Testis (tissue), 3 donors: ENCODE measurements around the gene WNT2B. TPM values are rescaled to one million over a fixed set of nuclear protein-coding genes. Genes with fewer than 3 reads are reported as not detected.

Experiments
- DNase-seq: peaks from one replicate; pipeline ENCODE4 v3.0.0-alpha.2; 2019
- H3K27ac ChIP-seq, 2 donors: fragments of 200-600 bp; sonication (generic); one replicate each; pipeline ENCODE4 v1.5.1; 2019
- H3K27me3 ChIP-seq: fragments of 200-600 bp; sonication (generic); one replicate; pipeline ENCODE4 v1.5.1; 2019
- H3K36me3 ChIP-seq: fragments of 200-600 bp; sonication (generic); one replicate; pipeline ENCODE4 v1.5.1; 2017; ENCODE audit warnings: low read depth; ENCODE audit errors: missing control alignments
- H3K4me1 ChIP-seq: fragments of 200-600 bp; sonication (generic); one replicate; pipeline ENCODE4 v1.5.1; 2019
- H3K4me3 ChIP-seq, 2 donors: fragments of 200-600 bp; sonication (generic); one replicate each; pipeline ENCODE4 v1.5.1; 2017 to 2019
- H3K9me3 ChIP-seq: fragments of 200-600 bp; sonication (generic); one replicate; pipeline ENCODE4 v1.5.1; 2017
- CTCF ChIP-seq, 3 experiments: fragments of 450-650 bp in 2 of 3; fragments of 200-600 bp in 1 of 3; sonication (generic) in 1 of 3; IDR thresholded peaks; one replicate each; pipeline ENCODE4 v1.5.1; 2016 to 2019; ENCODE audit warnings: antibody characterized with exemption in 3 of 3, mild to moderate bottlenecking in 2 of 3, moderate library complexity in 1 of 3
- POLR2A ChIP-seq: fragments of 450-650 bp; IDR thresholded peaks from one replicate; pipeline ENCODE4 v1.6.1; 2017; ENCODE audit warnings: antibody characterized with exemption, mild to moderate bottlenecking, moderate library complexity
- WGBS, 2 donors: methylation state at CpG; one replicate each; pipeline ENCODE4 v1.1.5; 2018; 5-methylcytosine and 5-hydroxymethylcytosine counted together
- intact Hi-C: fragments of 100-400 bp; cut with DNase I; formaldehyde crosslinking; loops from one replicate; pipeline ENCODE4 v1.15.1; 2023; ENCODE audit warnings: low total_unique reads
- polyA plus RNA-seq: library from polyadenylated mRNA; stranded (reverse); fragments of 350-450 nt; fragmentation: Illumina TruSeq; extraction: RNeasy Lipid Tissue Mini Kit (QIAGEN cat#74804); gene quantifications from one replicate; pipeline ENCODE4 v1.2.3, GENCODE V29; 2014; ENCODE audit warnings: low read depth, low replicate concordance; ENCODE audit not compliant: insufficient read depth
- total RNA-seq, 2 donors: library from RNA; depleted of rRNA; stranded (reverse); fragments of >200 nt; gene quantifications; one replicate each; pipeline ENCODE4 v1.2.3, GENCODE V29; 2016

Gene WNT2B
- total and polyA plus RNA-seq, 3 donors from 2014 or later = 9.1 to 14.7 (median 10.6) TPM

- Histone ChIP-seq H3K4me3 (no peak overlapping the region), H3K4me1 (no peaks in the 10 kb centered on the region), H3K27ac (no peak overlapping the region), H3K27me3 (no peaks in the 10 kb centered on the region), H3K9me3 (no peaks in the 10 kb centered on the region), H3K36me3 (no peaks in the 10 kb centered on the region)
- WGBS, 2 donors = 93 to 94% methylated on average over 11 to 12 of the region's 12 CpGs
- DNase-seq = no peak
- TF ChIP-seq CTCF (IDR thresholded peaks at IDR 0.05) (no peak), POLR2A (no peak)
- intact Hi-C loops = no loop called here
These were observed 6.1 kb downstream of the WNT2B start for GRCh38 chr1:112514901-112515300.

- H3K9me3 ChIP-seq = no peaks in the 10 kb centered on the region
- intact Hi-C loops = no loop called here
- H3K36me3 ChIP-seq = no peaks in the 10 kb centered on the region
- H3K4me3 ChIP-seq = no peak overlapping the region
- DNase-seq = no peak
- 74% methylated on average over 2 of the region's 2 CpGs for WGBS, 2 donors
- H3K27me3 ChIP-seq = no peaks in the 10 kb centered on the region
- no peaks in the 10 kb centered on the region for H3K4me1 ChIP-seq
- H3K27ac ChIP-seq = no peak overlapping the region
- TF ChIP-seq CTCF (IDR thresholded peaks at IDR 0.05) = no peak
- no peak for TF ChIP-seq POLR2A
These were observed 6.7 kb downstream of the WNT2B start for GRCh38 chr1:112515311-112516009.

- TF ChIP-seq POLR2A = no peak
- TF ChIP-seq CTCF (IDR thresholded peaks at IDR 0.05) = no peak
- 94 to 96% methylated on average over 9 to 14 of the region's 14 CpGs for WGBS, 2 donors
- no peaks in the 10 kb centered on the region for H3K36me3 ChIP-seq
- DNase-seq = no peak
- H3K4me1 ChIP-seq = no peaks in the 10 kb centered on the region
- H3K27me3 ChIP-seq = no peaks in the 10 kb centered on the region
- no peak overlapping the region for H3K4me3 ChIP-seq
- intact Hi-C loops = no loop called here
- H3K9me3 ChIP-seq = no peaks in the 10 kb centered on the region
- H3K27ac ChIP-seq = no peak overlapping the region
These were observed 7.4 kb downstream of the WNT2B start for GRCh38 chr1:112516141-112516540.

GRCh38 chr1:112517231-112517630 is 8.5 kb downstream of the WNT2B start:
- intact Hi-C loops = no loop called here
- Histone ChIP-seq H3K9me3 (no peaks in the 10 kb centered on the region), H3K36me3 (no peaks in the 10 kb centered on the region), H3K27ac (no peak overlapping the region), H3K27me3 (no peaks in the 10 kb centered on the region), H3K4me3 (no peak overlapping the region), H3K4me1 (no peaks in the 10 kb centered on the region)
- no peak for DNase-seq
- TF ChIP-seq POLR2A = no peak
- TF ChIP-seq CTCF (IDR thresholded peaks at IDR 0.05) = no peak
- WGBS, 2 donors = 95 to 100% methylated on average over 9 of the region's 9 CpGs

- Histone ChIP-seq H3K4me3 (no peak overlapping the region), H3K27me3 (no peaks in the 10 kb centered on the region), H3K9me3 (no peaks in the 10 kb centered on the region), H3K27ac (no peak overlapping the region), H3K4me1 (no peaks in the 10 kb centered on the region), H3K36me3 (no peaks in the 10 kb centered on the region)
- DNase-seq = no peak
- 65 to 77% methylated on average over 2 of the region's 2 CpGs for WGBS, 2 donors
- intact Hi-C loops = no loop called here
- TF ChIP-seq CTCF (IDR thresholded peaks at IDR 0.05) (no peak), POLR2A (no peak)
These were observed 8.9 kb downstream of the WNT2B start for GRCh38 chr1:112517646-112518045.
